ENCODE results near the gene TEX35. TPM values are rescaled to one million over a fixed set of nuclear protein-coding genes. Genes with fewer than 3 reads are reported as not detected.

Gene TEX35
- total RNA-seq, 1 experiment from 2014 or later = not detected

GRCh38 chr1:178472531-178472930 lies 40.4 kb upstream of the TEX35 start:
- BruUV-seq (replicated peaks) = no TSS peak
- H3K9me3 ChIP-seq (ENCODE audit: insufficient read depth, low read depth) = no peaks in the 10 kb centered on the region
- TF ChIP-seq EZH2 (IDR thresholded peaks at IDR 0.05; ENCODE audit: low read depth) = no peak
- no peak for TF ChIP-seq CTCF (conservative IDR thresholded peaks at IDR 0.05)
- H3K27ac ChIP-seq = no peak overlapping the region
- H2AFZ ChIP-seq = no peak overlapping the region
- H3F3A ChIP-seq (ENCODE audit: insufficient read depth, low read depth) = no peaks in the 10 kb centered on the region
- ChIA-PET CTCF (no interaction called here), POLR2A (ENCODE audit: unreplicated experiment) (no interaction called here)
- H4K20me1 ChIP-seq (ENCODE audit: insufficient read depth) = no peaks in the 10 kb centered on the region
- no peaks in the 10 kb centered on the region for H3K9me2 ChIP-seq (ENCODE audit: insufficient read depth)
- H3K4me1 ChIP-seq (replicated peaks; ENCODE audit: insufficient read depth) = no peaks in the 10 kb centered on the region
- H3K79me2 ChIP-seq (ENCODE audit: low read depth) = no peaks in the 10 kb centered on the region
- no peaks in the 10 kb centered on the region for H3K27me3 ChIP-seq (ENCODE audit: insufficient read depth, low read depth)
- no peak for DNase-seq
- intact Hi-C loops (cut with micrococcal nuclease; ENCODE audit: unreplicated experiment) = no loop called here
- H3K4me2 ChIP-seq = no peak overlapping the region
- no peak overlapping the region for H3K4me3 ChIP-seq
- H3K36me3 ChIP-seq (ENCODE audit: low read depth) = peaks cover 20% of the 10 kb centered on the region

- DNase-seq = no peak
- Histone ChIP-seq H3K36me3 (ENCODE audit: low read depth) (peaks cover 10% of the 10 kb centered on the region), H3F3A (ENCODE audit: insufficient read depth, low read depth) (no peaks in the 10 kb centered on the region), H3K27ac (no peak overlapping the region), H3K4me2 (no peak overlapping the region), H3K9me3 (ENCODE audit: insufficient read depth, low read depth) (no peaks in the 10 kb centered on the region), H2AFZ (no peak overlapping the region), H3K4me3 (no peak overlapping the region), H3K4me1 (replicated peaks; ENCODE audit: insufficient read depth) (no peaks in the 10 kb centered on the region), H3K9me2 (ENCODE audit: insufficient read depth) (no peaks in the 10 kb centered on the region), H4K20me1 (ENCODE audit: insufficient read depth) (no peaks in the 10 kb centered on the region), H3K79me2 (ENCODE audit: low read depth) (no peaks in the 10 kb centered on the region), H3K27me3 (ENCODE audit: insufficient read depth, low read depth) (no peaks in the 10 kb centered on the region)
- ChIA-PET CTCF (no interaction called here), POLR2A (ENCODE audit: unreplicated experiment) (no interaction called here)
- intact Hi-C loops (cut with micrococcal nuclease; ENCODE audit: unreplicated experiment) = no loop called here
- TF ChIP-seq CTCF (conservative IDR thresholded peaks at IDR 0.05) = no peak
- TF ChIP-seq EZH2 (IDR thresholded peaks at IDR 0.05; ENCODE audit: low read depth) = no peak
- no TSS peak for BruUV-seq (replicated peaks)
Measured at GRCh38 chr1:178477373-178477772, 35.5 kb upstream of the TEX35 start.

GRCh38 chr1:178477841-178478240 lies 35.1 kb upstream of the TEX35 start:
- POLR2A ChIA-PET (ENCODE audit: unreplicated experiment) = interaction anchor here (0.8 kb wide), 1 partner anchor 1403 kb away, joined by 5 read pairs; no protein-coding TSS in a partner anchor
- TF ChIP-seq EZH2 (IDR thresholded peaks at IDR 0.05; ENCODE audit: low read depth) (no peak), CTCF (conservative IDR thresholded peaks at IDR 0.05) (no peak)
- Histone ChIP-seq H2AFZ (no peak overlapping the region), H3K4me3 (no peak overlapping the region), H3K4me1 (replicated peaks; ENCODE audit: insufficient read depth) (no peaks in the 10 kb centered on the region), H3K9me3 (ENCODE audit: insufficient read depth, low read depth) (no peaks in the 10 kb centered on the region), H3K9me2 (ENCODE audit: insufficient read depth) (no peaks in the 10 kb centered on the region), H3F3A (ENCODE audit: insufficient read depth, low read depth) (no peaks in the 10 kb centered on the region), H4K20me1 (ENCODE audit: insufficient read depth) (no peaks in the 10 kb centered on the region), H3K4me2 (no peak overlapping the region), H3K79me2 (ENCODE audit: low read depth) (no peaks in the 10 kb centered on the region), H3K36me3 (ENCODE audit: low read depth) (peaks cover 10% of the 10 kb centered on the region), H3K27me3 (ENCODE audit: insufficient read depth, low read depth) (no peaks in the 10 kb centered on the region), H3K27ac (no peak overlapping the region)
- no peak for DNase-seq
- intact Hi-C loops (cut with micrococcal nuclease; ENCODE audit: unreplicated experiment) = no loop called here
- no TSS peak for BruUV-seq (replicated peaks)
- CTCF ChIA-PET = no interaction called here
